ENCODE data around the gene RFC3.

DNA sequence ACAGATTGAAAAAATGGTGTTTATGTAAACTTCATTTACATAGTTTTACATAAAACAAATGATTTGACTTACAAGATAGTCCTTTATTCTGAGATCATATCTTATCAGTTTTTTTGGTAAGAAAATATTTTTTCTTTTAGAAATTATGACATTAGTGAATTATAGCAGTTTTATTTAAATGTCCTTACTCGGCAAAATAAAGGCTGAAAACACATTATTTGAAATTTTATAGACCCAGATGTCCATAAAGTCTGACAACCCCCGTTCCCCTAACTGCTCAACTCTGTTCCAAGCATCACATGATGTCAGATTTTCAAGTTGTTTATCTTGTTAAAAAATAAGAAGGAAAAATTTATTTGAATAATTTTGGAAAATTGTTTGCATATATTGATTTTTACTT, 46.7 kb upstream of the RFC3 start:
- TF ChIP-seq POLR2AphosphoS5 (IDR thresholded peaks at IDR 0.05) (no peak), POLR2A (IDR thresholded peaks at IDR 0.05) (no peak)
